Right atrium auricular region (tissue), 2 donors: ENCODE results near the gene VWA2. TPM values are rescaled to one million over a fixed set of nuclear protein-coding genes. Genes with fewer than 3 reads are reported as not detected.

ENCODE experiments used
- DNase-seq: peaks from one replicate; pipeline ENCODE4 v3.0.0-alpha.2; 2019; ENCODE audit warnings: low spot score
- H3K27ac ChIP-seq, 2 donors: fragments of 200-600 bp; sonication (generic); 1 replicate in 1 of 2; 2 replicates in 1 of 2; pipeline ENCODE4 v1.5.1; 2016 to 2019
- H3K27me3 ChIP-seq, 2 donors: fragments of 200-600 bp; sonication (generic); one replicate each; pipeline versions ENCODE4 v1.5.1 to v1.6.0; 2017 to 2019
- H3K36me3 ChIP-seq: fragments of 200-600 bp; sonication (generic); one replicate; pipeline ENCODE4 v1.5.1; 2016
- H3K4me1 ChIP-seq, 2 donors: fragments of 200-600 bp; sonication (generic); one replicate each; pipeline versions ENCODE4 v1.5.1 to v1.6.0; 2017 to 2019
- H3K4me3 ChIP-seq, 2 donors: fragments of 200-600 bp; sonication (generic); 1 replicate in 1 of 2; 2 replicates in 1 of 2; pipeline ENCODE4 v1.5.1; 2017 to 2019; ENCODE audit warnings: mild to moderate bottlenecking in 1 of 2, moderate library complexity in 1 of 2
- H3K9me3 ChIP-seq, 2 donors: fragments of 200-600 bp; sonication (generic); one replicate each; pipeline ENCODE4 v1.5.1; 2019
- total RNA-seq, 2 donors: library from RNA; depleted of rRNA; stranded (reverse); fragments of >200 nt; gene quantifications; one replicate each; pipeline ENCODE4 v1.1.0, GENCODE V29; 2016
- TF ChIP-seq, protein P1 (sequence below), 2 donors: fragments of 200-600 bp; sonication (generic); IDR thresholded peaks; one replicate each; pipeline ENCODE4 v1.5.1; 2019; ENCODE audit warnings: antibody characterized with exemption in 2 of 2

Gene VWA2
- total RNA-seq, 2 donors from 2014 or later, result not detected

- no peaks in the 10 kb centered on the region for H3K27me3 ChIP-seq
- DNase-seq, result no peak
- H3K9me3 ChIP-seq, result no peaks in the 10 kb centered on the region
- H3K36me3 ChIP-seq, result no peaks in the 10 kb centered on the region
- no peak overlapping the region for H3K4me3 ChIP-seq
- no peak overlapping the region for H3K27ac ChIP-seq
- H3K4me1 ChIP-seq, result peaks cover 0 to 20% of the 10 kb centered on the region in 2 donors
- TF ChIP-seq, protein P1, sequence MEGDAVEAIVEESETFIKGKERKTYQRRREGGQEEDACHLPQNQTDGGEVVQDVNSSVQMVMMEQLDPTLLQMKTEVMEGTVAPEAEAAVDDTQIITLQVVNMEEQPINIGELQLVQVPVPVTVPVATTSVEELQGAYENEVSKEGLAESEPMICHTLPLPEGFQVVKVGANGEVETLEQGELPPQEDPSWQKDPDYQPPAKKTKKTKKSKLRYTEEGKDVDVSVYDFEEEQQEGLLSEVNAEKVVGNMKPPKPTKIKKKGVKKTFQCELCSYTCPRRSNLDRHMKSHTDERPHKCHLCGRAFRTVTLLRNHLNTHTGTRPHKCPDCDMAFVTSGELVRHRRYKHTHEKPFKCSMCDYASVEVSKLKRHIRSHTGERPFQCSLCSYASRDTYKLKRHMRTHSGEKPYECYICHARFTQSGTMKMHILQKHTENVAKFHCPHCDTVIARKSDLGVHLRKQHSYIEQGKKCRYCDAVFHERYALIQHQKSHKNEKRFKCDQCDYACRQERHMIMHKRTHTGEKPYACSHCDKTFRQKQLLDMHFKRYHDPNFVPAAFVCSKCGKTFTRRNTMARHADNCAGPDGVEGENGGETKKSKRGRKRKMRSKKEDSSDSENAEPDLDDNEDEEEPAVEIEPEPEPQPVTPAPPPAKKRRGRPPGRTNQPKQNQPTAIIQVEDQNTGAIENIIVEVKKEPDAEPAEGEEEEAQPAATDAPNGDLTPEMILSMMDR (IDR thresholded peaks at IDR 0.05), result no peak
These were observed 95.2 kb downstream of the VWA2 start for GRCh38 chr10:114334301-114334700.

- no peak overlapping the region for H3K27ac ChIP-seq
- DNase-seq, result no peak
- peaks cover 0 to 16% of the 10 kb centered on the region in 2 donors for H3K4me1 ChIP-seq
- H3K9me3 ChIP-seq, result no peaks in the 10 kb centered on the region
- H3K4me3 ChIP-seq, result no peak overlapping the region
- TF ChIP-seq, protein P1 (IDR thresholded peaks at IDR 0.05), result no peak
- H3K36me3 ChIP-seq, result no peaks in the 10 kb centered on the region
- no peaks in the 10 kb centered on the region for H3K27me3 ChIP-seq
These were observed 96.6 kb downstream of the VWA2 start for GRCh38 chr10:114335614-114336013.

- TF ChIP-seq, protein P1 (IDR thresholded peaks at IDR 0.05), result no peak
These were observed 97.9 kb downstream of the VWA2 start for GRCh38 chr10:114336823-114337509.

GRCh38 chr10:114337510-114338462, 98.7 kb downstream of the VWA2 start:
- no peak overlapping the region for H3K27ac ChIP-seq
- H3K36me3 ChIP-seq, result no peaks in the 10 kb centered on the region
- H3K27me3 ChIP-seq, result no peaks in the 10 kb centered on the region
- no peak overlapping the region for H3K4me3 ChIP-seq
- H3K4me1 ChIP-seq, result peaks cover 0 to 6% of the 10 kb centered on the region in 2 donors
- DNase-seq, result no peak
- no peaks in the 10 kb centered on the region for H3K9me3 ChIP-seq
- TF ChIP-seq, protein P1 (IDR thresholded peaks at IDR 0.05), result no peak

More at GRCh38 chr10:114336823-114337509, 97.9 kb downstream of the VWA2 start:
- Histone ChIP-seq H3K9me3 (no peaks in the 10 kb centered on the region), H3K27ac (no peak overlapping the region), H3K27me3 (no peaks in the 10 kb centered on the region), H3K4me3 (no peak overlapping the region), H3K36me3 (no peaks in the 10 kb centered on the region), H3K4me1 (peaks cover 0 to 11% of the 10 kb centered on the region in 2 donors)
- no peak for DNase-seq

GRCh38 chr10:114340816-114341215, 101.8 kb downstream of the VWA2 start:
- H3K36me3 ChIP-seq, result no peaks in the 10 kb centered on the region
- no peak overlapping the region for H3K27ac ChIP-seq
- H3K4me1 ChIP-seq, result peaks cover 0 to 9% of the 10 kb centered on the region in 2 donors
- H3K27me3 ChIP-seq, result no peaks in the 10 kb centered on the region
- DNase-seq, result no peak
- H3K4me3 ChIP-seq, result no peak overlapping the region
- H3K9me3 ChIP-seq, result no peaks in the 10 kb centered on the region
- TF ChIP-seq, protein P1 (IDR thresholded peaks at IDR 0.05), result no peak

Other genes starting within 250 kb of the VWA2 start
- 10 to 100 TPM; 32.8 to 49.8 TPM for gene ADRB1, start 195.4 kb upstream of the VWA2 start, total RNA-seq
- gene CCDC186, start 65.1 kb upstream of the VWA2 start, total RNA-seq, result 10 to 100 TPM; 13.0 to 17.1 TPM
- gene TDRD1, start 59.9 kb upstream of the VWA2 start, total RNA-seq, result 1 to 10 TPM in 1 of 2 donors, under 1 TPM in 1; 0.12 to 1.1 TPM
- gene AFAP1L2, start 165.2 kb downstream of the VWA2 start, total RNA-seq, result 1 to 10 TPM; 5.8 to 6.3 TPM